Stimulated activated CD4-positive, alpha-beta T cell treated with anti-CD3 and anti-CD28 coated beads, Interleukin-15, amount 100 ng/mL, for 24 hours (primary cell): Measurements from ENCODE around the gene SLC39A10.

Source experiments
- DNase-seq: peaks from one replicate; pipeline ENCODE4 v3.0.0-alpha.2; 2020

Gene SLC39A10

DNA sequence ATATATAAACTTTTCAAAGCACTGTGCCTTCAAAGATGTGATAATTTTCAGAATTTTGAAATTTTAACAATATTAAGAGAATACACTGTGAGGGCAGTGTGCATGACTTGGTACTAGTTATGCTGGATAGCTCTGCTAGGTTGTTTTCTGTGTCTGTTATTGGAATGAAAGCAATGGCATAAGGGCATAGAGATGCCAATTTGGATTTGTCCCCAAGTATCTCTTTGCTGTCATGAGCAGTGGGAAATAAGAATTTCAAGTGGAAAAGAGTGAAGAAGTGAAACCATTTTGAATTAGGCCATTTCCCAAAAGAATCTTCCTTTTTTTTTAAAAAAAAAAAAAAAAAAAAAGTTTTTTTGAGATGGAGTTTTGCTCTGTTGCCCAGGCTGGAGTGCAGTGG lies 76.8 kb downstream of the SLC39A10 start:
- DNase-seq, result no peak

GRCh38 chr2:195734395-195734794 lies 77.4 kb downstream of the SLC39A10 start:
- no peak for DNase-seq

GRCh38 chr2:195734931-195735330 lies 77.9 kb downstream of the SLC39A10 start:
- DNase-seq, result no peak

- no peak for DNase-seq
Measured at GRCh38 chr2:195735347-195735746, 78.3 kb downstream of the SLC39A10 start.

GRCh38 chr2:195737511-195738325 lies 80.7 kb downstream of the SLC39A10 start:
- DNase-seq, result no peak

DNA sequence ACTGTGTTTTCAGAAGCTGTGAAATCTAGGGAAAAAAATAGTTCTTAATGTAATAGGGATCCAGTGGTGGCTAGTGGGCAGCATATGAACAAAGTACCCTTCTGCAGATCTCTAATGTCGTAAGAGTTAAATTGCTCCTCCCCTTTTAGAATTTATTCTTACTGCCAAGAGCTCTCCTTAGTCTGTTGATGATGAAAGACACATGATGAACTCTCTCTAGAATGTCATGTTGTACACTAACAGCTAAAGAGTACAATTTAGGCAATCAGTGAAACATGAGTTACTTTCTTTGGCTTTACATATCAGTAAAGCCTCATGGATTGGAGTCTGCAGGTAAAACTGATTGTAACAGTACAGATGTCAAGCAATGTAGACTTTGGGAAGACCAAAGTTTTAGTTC lies 84.2 kb downstream of the SLC39A10 start:
- no peak for DNase-seq

DNA sequence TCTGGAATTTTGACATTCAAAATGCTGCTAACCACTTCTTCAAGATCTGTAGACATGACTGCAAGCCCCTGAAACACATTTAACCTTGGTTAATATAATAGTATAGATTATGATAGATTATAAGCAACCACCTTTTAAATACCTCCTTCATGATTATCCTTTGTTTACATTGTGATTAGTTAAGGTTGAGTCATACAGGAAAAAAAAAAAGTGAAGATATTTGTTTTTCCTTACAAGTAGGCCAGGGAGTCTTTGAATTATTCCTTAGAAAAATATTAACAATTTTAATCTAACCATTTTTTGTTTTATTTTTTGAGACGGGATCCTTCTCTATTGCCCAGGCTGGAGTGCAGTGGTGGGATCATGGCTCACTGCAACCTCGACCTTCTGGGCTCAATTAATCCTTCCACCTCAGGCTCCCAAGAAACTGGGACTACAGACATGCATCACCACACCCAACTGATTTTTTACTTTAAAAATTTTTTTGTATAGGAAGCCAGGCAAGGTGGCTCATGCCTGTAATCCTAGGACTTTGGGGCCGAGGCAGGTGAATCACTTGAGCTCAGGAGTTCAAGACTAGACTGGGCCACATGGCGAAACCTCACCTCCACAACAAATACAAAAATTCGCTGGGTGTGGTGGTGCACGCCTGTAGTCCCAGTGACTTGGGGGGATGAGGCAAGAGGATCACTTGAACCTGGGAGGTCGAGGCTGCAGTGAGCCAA lies 99.4 kb downstream of the SLC39A10 start:
- DNase-seq, result no peak

GRCh38 chr2:195758846-195759245 lies 101.8 kb downstream of the SLC39A10 start:
- DNase-seq, result no peak

GRCh38 chr2:195759877-195760276 lies 102.9 kb downstream of the SLC39A10 start:
- no peak for DNase-seq

- no peak for DNase-seq
Measured at GRCh38 chr2:195763866-195764265, 106.8 kb downstream of the SLC39A10 start.

DNA sequence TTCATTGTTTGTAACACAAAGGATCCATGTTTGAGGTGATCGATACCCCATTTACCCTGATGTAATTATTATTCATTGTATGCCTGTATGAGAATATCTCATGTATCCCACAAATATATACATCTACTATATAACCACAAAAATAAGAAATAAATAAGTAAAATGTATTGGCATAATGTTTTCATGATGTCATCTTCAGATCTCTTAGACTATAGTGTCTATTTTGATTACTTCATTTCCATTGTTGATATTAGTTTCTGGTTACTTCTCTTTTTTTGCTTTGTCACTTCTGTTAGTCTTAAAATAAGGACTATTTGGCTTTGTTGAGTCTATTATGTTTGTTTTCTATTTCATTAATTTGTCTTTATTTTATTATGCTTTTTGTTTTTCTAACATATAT lies 109.7 kb downstream of the SLC39A10 start:
- DNase-seq, result no peak

DNA sequence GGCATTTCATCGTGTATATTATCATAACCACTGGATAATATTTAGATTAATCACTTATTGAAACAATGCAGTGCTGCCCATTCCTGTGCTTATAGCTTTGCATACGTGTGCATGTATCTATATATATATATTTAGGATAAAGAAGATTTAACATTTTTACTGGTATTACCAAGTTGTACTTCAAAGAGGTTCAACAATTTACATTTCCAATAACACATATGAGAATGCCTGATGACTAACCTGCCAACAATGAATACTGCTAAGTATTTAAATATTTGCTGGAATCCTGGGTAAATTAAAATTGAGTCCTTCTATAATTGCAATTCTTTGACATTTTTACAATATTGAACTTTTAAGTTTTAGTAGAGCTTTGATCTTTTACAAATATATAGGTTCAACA lies 111.4 kb downstream of the SLC39A10 start:
- DNase-seq, result no peak

GRCh38 chr2:195769975-195770374 lies 112.9 kb downstream of the SLC39A10 start:
- DNase-seq, result no peak

GRCh38 chr2:195779491-195779890 lies 122.5 kb downstream of the SLC39A10 start:
- no peak for DNase-seq

DNA sequence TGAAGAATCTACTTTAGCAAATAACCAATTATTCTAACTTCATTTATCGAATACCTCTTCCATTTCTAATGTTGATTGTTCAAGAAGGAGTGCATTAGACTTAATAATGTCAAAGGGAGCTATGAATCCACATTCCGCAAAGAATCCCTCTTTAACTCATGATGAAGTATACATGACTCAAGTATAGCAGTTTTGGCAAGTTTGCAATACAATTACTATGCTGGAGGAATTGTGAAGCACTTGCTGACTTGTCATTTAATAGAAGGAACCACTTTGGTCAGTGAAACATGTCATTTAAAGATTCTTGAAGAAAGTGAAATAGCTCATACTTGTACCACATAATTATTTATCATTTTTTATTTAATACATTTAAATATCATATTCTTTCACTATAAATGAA lies 125.1 kb downstream of the SLC39A10 start:
- no peak for DNase-seq
